Keratinocyte (primary cell): ENCODE data around the gene OR5H15. TPM values are rescaled to one million over a fixed set of nuclear protein-coding genes. Genes with fewer than 3 reads are reported as not detected.

Source experiments
- DNase-seq: peaks from one replicate; pipeline ENCODE4 v3.0.0-alpha.2; 2011; ENCODE audit warnings: low read depth, missing footprints, low spot score
- FAIRE-seq: peaks from 2 replicates; lab custom pipeline; 2011; peaks lifted over from hg19 to GRCh38; lab: Jason Lieb, UNC
- H2AFZ ChIP-seq: 2 replicates; pipeline ENCODE4 v1.6.0; 2012; ENCODE audit warnings: low read length, control low read depth, inconsistent platforms; ENCODE audit not compliant: control insufficient read depth
- H3K27ac ChIP-seq: 2 replicates; pipeline ENCODE4 v1.5.1; 2011; ENCODE audit warnings: low read length; ENCODE audit not compliant: control insufficient read depth, insufficient read depth
- H3K27me3 ChIP-seq: 3 replicates; pipeline ENCODE4 v1.6.0; 2011; ENCODE audit warnings: low read length; ENCODE audit not compliant: control insufficient read depth, insufficient read depth; ENCODE audit errors: extremely low read depth
- H3K36me3 ChIP-seq, 2 experiments: 2 replicates in 1 of 2; 3 replicates in 1 of 2; pipeline ENCODE4 v1.5.1; 2011; ENCODE audit warnings: low read length in 2 of 2, mild to moderate bottlenecking in 1 of 2; ENCODE audit not compliant: control insufficient read depth in 2 of 2, insufficient read depth in 2 of 2; ENCODE audit errors: extremely low read depth in 1 of 2
- H3K4me1 ChIP-seq: 3 replicates; pipeline ENCODE4 v1.5.1; 2011; ENCODE audit warnings: low read length; ENCODE audit not compliant: control insufficient read depth, insufficient read depth; ENCODE audit errors: extremely low read depth
- H3K4me2 ChIP-seq: 3 replicates; pipeline ENCODE4 v1.6.0; 2011; ENCODE audit warnings: low read depth, low read length; ENCODE audit not compliant: control insufficient read depth, insufficient read depth; ENCODE audit errors: extremely low read depth
- H3K4me3 ChIP-seq, 3 experiments: fragments of 200-600 bp in 1 of 3; sonication (generic) in 1 of 3; 2 replicates in 2 of 3; 3 replicates in 1 of 3; pipeline ENCODE4 v1.5.1; 2011 to 2016; ENCODE audit warnings: low read length in 3 of 3, mild to moderate bottlenecking in 3 of 3, control low read depth in 2 of 3, inconsistent platforms in 1 of 3, low read depth in 1 of 3, mixed read lengths in 1 of 3, mixed run types in 1 of 3, moderate library complexity in 1 of 3; ENCODE audit not compliant: control insufficient read depth in 2 of 3, insufficient read depth in 2 of 3; ENCODE audit errors: extremely low read depth in 1 of 3
- H3K79me2 ChIP-seq: 2 replicates; pipeline ENCODE4 v1.6.0; 2012; ENCODE audit warnings: low read length; ENCODE audit not compliant: control insufficient read depth, insufficient read depth
- H3K9ac ChIP-seq: 3 replicates; pipeline ENCODE4 v1.6.0; 2011; ENCODE audit warnings: low read length; ENCODE audit not compliant: control insufficient read depth, insufficient read depth; ENCODE audit errors: extremely low read depth
- H3K9me1 ChIP-seq: 3 replicates; pipeline ENCODE4 v1.6.0; 2011; ENCODE audit warnings: low read length; ENCODE audit not compliant: control insufficient read depth, insufficient read depth; ENCODE audit errors: extremely low read depth
- H3K9me3 ChIP-seq: 2 replicates; pipeline ENCODE4 v1.5.1; 2012; ENCODE audit warnings: low read depth, low read length; ENCODE audit not compliant: control insufficient read depth
- H4K20me1 ChIP-seq: 3 replicates; pipeline ENCODE4 v1.6.0; 2011; ENCODE audit warnings: low read length; ENCODE audit not compliant: control insufficient read depth, insufficient read depth; ENCODE audit errors: extremely low read depth
- EZH2 ChIP-seq: IDR thresholded peaks from one replicate; pipeline ENCODE4 v1.6.1; 2012; ENCODE audit warnings: inconsistent platforms, mild to moderate bottlenecking, low read length, moderate library complexity
- dilution Hi-C: fragments of 300-500 bp; cut with MboI; formaldehyde crosslinking; loops from one replicate; pipeline ENCODE4 v1.7.0; 2020; ENCODE audit warnings: low sequenced_read_pairs; ENCODE audit not compliant: extremely low pct_ligation_motif_present
- polyA plus RNA-seq, 5 experiments: library from polyadenylated mRNA; depleted of rRNA in 3 of 5; stranded (reverse) in 3 of 5; stranded (forward) in 1 of 5; unstranded in 1 of 5; fragments of >200 nt; gene quantifications; 1 replicate in 1 of 5; 2 replicates in 3 of 5; 3 replicates in 1 of 5; pipeline versions ENCODE4 v1.2.1 to v1.2.3, GENCODE V29; 2011 to 2012; ENCODE audit warnings: missing spikeins in 2 of 5, low read depth in 1 of 5, low replicate concordance in 1 of 5
- TF ChIP-seq, protein P1 (sequence below), 3 experiments: IDR thresholded peaks in 1 of 3; conservative IDR thresholded peaks in 1 of 3; optimal IDR thresholded peaks in 1 of 3; 2 replicates in 2 of 3; 3 replicates in 1 of 3; pipeline versions ENCODE3 to v1.5.1; 2011; ENCODE audit warnings: low read length in 3 of 3, mild to moderate bottlenecking in 3 of 3, moderate library complexity in 2 of 3, control low read depth in 1 of 3, inconsistent platforms in 1 of 3; ENCODE audit not compliant: insufficient read depth in 2 of 3; ENCODE audit errors: extremely low read depth in 1 of 3

Gene OR5H15
- polyA plus RNA-seq, 1 donor (not counting 4 experiments of a cell fraction or from before 2014, with no cell fraction given) = not detected

DNA sequence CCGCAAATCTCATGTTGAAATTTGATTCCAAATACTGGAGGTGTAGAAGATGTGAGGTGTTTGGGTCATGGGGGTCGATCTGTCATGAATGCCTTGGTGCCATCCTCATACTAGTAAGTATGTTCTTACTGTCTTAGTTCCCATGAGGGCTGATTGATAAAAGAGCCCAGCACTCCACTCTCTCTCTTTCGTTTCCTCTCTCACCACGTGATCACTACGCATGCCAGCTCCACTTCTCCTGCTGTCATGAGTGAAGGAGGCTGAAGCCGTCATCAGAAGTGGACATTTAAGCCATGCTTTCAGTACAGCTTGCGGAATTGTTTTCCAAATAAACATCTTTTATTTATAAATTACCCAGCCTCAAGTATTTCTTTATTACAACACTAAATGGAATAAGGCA is 6.1 kb downstream of the OR5H15 start:
- Histone ChIP-seq H3K9me1 (no peaks in the 10 kb centered on the region), H3K4me3 (no peak overlapping the region), H3K79me2 (no peaks in the 10 kb centered on the region), H3K9me3 (no peaks in the 10 kb centered on the region), H2AFZ (no peak overlapping the region), H4K20me1 (no peaks in the 10 kb centered on the region), H3K36me3 (no peaks in the 10 kb centered on the region), H3K9ac (no peak overlapping the region), H3K4me1 (no peaks in the 10 kb centered on the region), H3K4me2 (no peak overlapping the region), H3K27ac (no peak overlapping the region), H3K27me3 (no peaks in the 10 kb centered on the region)
- TF ChIP-seq, protein P1, sequence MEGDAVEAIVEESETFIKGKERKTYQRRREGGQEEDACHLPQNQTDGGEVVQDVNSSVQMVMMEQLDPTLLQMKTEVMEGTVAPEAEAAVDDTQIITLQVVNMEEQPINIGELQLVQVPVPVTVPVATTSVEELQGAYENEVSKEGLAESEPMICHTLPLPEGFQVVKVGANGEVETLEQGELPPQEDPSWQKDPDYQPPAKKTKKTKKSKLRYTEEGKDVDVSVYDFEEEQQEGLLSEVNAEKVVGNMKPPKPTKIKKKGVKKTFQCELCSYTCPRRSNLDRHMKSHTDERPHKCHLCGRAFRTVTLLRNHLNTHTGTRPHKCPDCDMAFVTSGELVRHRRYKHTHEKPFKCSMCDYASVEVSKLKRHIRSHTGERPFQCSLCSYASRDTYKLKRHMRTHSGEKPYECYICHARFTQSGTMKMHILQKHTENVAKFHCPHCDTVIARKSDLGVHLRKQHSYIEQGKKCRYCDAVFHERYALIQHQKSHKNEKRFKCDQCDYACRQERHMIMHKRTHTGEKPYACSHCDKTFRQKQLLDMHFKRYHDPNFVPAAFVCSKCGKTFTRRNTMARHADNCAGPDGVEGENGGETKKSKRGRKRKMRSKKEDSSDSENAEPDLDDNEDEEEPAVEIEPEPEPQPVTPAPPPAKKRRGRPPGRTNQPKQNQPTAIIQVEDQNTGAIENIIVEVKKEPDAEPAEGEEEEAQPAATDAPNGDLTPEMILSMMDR (optimal IDR thresholded peaks at IDR 0.05 in 1 of 3, IDR thresholded peaks at IDR 0.05 in 1 of 3, conservative IDR thresholded peaks at IDR 0.05 in 1 of 3; ENCODE audit: extremely low read depth in 1 of 3, insufficient read depth in 2 of 3, low read length in 3 of 3) = no peak
- TF ChIP-seq EZH2 = no peak
- DNase-seq = no peak
- dilution Hi-C loops = no loop called here
- FAIRE-seq = no peak

DNA sequence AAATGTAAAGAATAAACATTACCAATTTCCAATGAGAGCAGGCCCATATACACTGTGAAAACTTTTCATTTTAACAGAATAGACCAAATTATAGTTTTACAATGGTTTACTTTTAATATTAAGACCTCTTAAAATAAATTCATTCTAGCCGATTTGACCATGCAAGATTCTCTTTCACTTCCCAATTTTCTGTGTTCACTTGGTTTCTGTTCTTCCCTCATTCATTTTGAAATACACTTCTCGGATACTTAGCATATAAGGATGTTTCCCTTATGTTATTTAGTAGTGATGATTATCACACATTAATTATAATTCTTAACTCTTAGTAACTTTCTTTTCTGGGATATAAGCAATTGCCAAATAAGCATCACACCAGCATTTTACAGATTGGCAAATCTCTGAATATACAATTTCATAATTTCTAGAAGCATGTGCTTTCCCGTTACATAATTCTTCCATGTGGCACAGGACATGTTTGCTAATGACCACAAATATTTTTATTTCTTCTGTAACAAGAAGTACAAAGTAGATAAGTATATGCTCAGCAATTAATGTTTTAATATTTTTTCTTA is 13.9 kb downstream of the OR5H15 start:
- Histone ChIP-seq H3K79me2 (no peaks in the 10 kb centered on the region), H3K27ac (no peak overlapping the region), H3K4me3 (no peak overlapping the region), H2AFZ (no peak overlapping the region), H3K27me3 (no peaks in the 10 kb centered on the region), H3K36me3 (no peaks in the 10 kb centered on the region), H3K4me1 (no peaks in the 10 kb centered on the region), H4K20me1 (no peaks in the 10 kb centered on the region), H3K9ac (no peak overlapping the region), H3K4me2 (no peak overlapping the region), H3K9me1 (no peaks in the 10 kb centered on the region), H3K9me3 (no peaks in the 10 kb centered on the region)
- TF ChIP-seq, protein P1 (optimal IDR thresholded peaks at IDR 0.05 in 1 of 3, IDR thresholded peaks at IDR 0.05 in 1 of 3, conservative IDR thresholded peaks at IDR 0.05 in 1 of 3; ENCODE audit: extremely low read depth in 1 of 3, insufficient read depth in 2 of 3, low read length in 3 of 3) = no peak
- no peak for TF ChIP-seq EZH2
- no peak for DNase-seq
- FAIRE-seq = no peak
- dilution Hi-C loops = no loop called here
